ENCODE results near the gene CDC42BPA.
A peak's percentile ranks its signal among the peaks of the same experiment; 100 is the strongest.

The CDC42BPA gene

GRCh38 chr1:226983247-226983991 lies 334.9 kb downstream of the CDC42BPA start:
- DNase-seq: no peak

DNA sequence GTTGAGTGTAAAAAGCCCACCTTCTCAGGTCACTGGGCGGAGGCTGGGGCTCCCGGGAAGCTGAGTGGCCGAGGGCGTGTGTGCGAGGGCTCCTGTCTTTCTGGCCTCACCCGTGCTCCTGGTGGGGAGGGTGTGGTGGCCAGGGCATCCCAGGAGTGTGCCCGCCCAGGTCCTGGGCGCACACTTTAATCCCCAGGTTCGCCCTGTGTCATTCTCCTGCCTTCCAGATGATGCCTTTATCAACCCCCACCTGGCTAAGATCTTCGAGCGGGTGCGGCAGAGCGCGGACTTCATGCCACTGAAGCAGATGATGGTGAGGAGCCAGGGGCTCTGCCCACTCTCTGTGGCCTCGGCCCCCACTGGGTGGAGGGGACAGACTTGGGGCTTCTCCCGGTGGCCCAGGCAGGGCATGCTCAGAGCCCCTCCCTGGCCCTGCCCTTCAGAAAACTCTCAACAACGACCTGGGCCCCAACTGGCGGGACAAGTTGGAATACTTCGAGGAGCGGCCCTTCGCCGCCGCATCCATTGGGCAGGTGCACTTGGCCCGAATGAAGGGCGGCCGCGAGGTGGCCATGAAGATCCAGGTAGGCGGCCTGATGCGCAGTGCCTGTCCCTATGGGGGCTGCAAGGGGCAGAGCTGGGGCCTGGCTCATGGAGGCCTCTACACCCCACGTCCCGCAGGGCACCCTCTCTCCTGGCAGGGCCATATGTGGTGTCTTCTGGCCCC lies 335.7 kb downstream of the CDC42BPA start:
- DNase-seq: no peak

DNA sequence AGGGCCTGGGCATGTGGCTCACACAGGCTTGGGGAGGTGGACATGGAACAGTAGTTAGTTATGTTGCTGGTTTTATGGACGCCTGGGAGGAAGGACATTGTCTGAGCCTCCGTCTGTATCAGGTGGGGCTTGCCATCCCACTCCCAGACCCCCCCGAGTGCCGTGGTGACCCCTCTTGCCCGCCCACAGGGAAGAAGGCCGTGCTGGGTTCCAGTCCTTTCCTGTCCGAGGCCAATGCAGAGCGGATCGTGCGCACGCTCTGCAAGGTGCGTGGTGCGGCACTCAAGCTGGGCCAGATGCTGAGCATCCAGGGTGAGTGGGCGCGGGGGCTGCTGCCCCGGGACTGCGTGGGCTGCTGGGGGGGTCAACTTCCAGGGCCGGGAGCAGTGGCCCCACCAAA lies 336.5 kb downstream of the CDC42BPA start:
- DNase-seq: no peak

GRCh38 chr1:226981386-226981817 lies 336.9 kb downstream of the CDC42BPA start:
- DNase-seq: no peak

GRCh38 chr1:226980565-226981385 lies 337.5 kb downstream of the CDC42BPA start:
- DNase-seq: peak in 1 of 58 donors; percentile 51

DNA sequence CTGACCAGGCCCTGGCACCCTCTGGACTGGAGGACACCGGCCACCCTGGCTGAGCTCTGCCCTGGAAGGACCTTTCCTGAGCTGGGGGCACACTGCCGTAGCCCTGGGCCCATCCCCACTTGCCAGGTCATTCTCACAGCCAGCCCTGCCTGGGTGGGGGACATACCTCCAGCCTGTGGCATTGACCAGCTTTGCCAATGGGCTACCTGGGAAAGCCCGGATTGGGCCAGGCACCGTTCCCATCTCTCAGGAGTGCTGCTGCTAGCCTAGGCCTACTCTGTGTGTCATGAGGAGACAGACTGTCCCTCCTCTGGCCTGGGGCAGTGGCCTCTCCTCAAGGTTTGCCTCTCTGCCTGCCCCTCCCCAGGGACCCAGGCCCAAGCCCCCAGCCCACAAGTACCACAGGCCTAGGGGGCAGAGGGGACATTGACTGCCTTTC lies 338.2 kb downstream of the CDC42BPA start:
- no peak for DNase-seq

GRCh38 chr1:226979517-226980121 lies 338.7 kb downstream of the CDC42BPA start:
- DNase-seq: peak in 8 of 58 donors; percentile 26 to 71 (median 49)

DNA sequence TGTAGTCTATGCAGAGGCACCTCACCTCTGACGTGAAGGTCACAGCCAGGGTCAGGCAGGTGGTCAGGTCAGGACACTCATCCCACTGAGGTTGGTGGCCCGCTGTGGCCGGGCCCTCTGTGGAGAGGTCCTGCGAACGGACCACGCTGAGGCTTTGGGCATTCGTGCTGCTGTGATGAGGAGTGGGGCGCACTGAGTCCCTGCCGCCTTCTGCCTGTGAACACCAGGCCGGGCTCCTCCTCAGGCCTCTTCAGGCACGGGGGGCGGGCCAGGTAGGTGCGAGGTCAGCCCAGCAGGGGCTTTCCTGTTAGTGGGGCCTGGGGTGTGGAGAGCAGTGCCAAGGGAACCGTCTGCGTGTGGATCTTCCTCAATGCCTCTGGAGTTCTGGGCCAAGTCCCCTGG lies 339.2 kb downstream of the CDC42BPA start:
- no peak for DNase-seq

DNA sequence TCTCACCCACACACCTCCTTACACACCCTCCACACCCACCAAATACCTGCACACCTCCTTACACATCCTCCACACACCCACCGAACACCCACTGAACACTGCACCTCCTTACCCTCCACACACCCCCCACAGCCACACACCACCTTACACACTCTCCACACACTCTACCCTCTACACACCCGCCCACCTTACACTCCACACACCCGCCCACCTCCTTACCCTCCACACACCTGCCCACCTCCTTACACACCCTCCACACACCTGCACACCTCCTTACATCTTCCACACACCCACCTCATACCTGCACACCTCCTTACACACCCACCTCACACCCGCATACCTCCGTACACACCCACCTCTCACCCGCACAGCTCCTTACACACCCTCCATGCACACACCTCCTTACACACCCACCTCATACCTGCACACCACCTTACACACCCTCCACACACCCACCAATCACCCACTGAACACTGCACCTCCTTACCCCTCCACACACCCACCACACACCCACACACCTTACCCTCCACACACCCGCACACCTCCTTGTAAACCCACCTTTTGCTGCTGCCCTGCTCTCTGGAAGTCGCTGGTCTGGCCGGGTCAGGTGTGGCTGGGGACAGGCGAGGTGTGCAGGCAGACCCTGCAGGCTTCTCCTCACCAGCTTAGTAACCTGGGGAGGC lies 339.7 kb downstream of the CDC42BPA start:
- DNase-seq: no peak

DNA sequence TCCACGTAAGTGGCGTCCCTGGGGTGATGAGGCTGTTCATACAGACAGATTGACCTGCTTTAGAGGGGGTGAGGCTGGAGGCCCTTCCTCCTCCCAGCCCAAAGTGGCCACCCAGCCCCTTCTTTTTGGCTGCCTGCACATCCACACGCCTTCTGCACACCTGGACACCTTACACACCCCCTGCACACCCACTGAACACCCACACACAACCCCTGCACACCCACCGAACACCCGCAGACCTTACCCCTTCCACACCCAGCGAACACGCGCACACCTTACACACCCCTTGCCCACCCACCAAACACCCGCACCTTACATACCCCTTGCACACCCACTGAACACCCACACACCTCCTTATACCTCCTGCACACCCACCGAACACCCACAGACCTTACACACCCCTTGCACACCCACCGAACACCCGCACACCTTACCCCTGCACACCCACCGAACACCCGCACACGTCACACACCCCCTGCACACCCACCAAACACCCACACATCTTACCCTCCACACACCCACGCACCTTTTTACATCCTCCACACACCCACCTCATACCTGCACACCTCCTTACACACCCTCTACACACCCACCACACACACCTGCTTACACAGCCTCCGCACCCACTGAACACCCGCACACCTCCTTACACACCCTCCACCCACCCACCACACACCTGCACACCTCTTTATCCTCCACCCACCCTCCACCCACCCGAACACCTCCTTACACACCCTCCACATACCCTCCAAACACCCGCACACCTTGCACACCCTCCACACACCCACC lies 340.5 kb downstream of the CDC42BPA start:
- DNase-seq: no peak

- DNase-seq: no peak
Measured at GRCh38 chr1:226976978-226977642, 341.2 kb downstream of the CDC42BPA start.

DNA sequence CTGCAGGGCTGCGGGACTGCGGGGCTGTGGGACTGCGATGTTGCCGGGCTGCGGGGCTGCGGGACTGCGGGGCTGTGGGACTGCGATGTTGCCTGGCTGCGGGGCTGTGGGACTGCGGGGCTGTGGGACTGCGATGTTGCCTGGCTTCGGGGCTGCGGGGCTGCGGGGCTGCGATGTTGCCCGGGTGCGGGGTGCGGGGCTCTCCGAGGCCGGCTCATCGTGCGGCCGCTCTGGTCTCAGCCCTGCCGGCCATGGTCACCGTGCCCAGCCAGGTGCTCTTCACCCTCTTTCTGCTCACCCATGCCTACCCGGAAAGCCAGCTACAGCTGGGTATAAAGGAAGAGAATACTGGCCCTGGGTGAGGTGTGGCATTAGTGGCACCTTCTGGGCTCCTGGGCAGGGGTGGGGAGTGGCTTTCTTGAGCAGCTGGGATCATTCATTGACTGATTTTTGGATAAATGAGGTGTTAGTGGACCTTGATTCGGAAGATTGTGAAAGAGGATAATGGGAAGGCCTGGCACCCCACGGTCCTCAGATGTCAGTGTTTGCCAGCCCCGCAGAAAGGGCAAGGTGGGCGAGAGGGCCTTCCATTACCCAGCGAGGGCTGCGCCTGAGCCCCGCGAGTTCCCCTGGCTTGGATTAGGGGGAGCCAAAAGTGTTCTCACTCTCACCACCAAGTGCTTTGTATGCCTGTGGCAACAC lies 341.9 kb downstream of the CDC42BPA start:
- DNase-seq: no peak

GRCh38 chr1:226975259-226976250 lies 342.7 kb downstream of the CDC42BPA start:
- DNase-seq: peak in 41 of 58 donors; percentile 22 to 88 (median 61)

DNA sequence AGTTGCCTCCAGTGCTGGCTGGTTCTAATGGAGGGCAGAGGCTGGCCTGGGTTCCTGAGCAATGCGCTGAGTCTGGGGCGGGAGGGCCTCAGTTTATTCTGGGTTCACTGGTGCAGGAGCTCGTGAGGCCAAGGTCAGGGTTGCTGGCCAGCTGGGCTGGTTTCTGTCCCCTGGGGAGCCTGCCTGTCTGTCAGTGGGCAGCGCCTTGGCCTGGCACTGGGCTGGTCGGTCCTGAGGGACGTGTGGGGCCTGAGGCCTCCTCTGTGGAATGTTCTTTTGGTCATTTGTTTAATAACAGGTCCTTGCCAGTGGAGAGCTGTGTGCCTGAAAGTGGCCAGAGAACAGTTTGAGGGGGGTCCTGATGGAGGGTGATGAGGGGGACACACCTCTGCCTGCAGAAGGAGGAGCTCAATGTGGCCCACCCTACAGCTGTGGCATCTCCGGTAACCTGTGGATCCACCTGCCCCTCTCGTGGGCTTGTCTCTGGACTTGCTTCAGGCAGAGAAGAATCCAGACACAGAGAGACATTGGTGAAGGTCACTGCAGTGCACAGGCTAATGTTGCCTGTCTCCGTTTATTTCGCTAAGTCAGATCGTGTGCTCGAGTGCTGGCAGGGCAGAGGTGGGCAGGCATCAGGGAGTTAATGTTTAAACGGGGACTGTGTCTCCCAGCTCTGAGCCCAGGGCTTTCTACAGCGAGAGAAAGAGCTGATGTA lies 343.6 kb downstream of the CDC42BPA start:
- no peak for DNase-seq

GRCh38 chr1:226973898-226974543 lies 344.3 kb downstream of the CDC42BPA start:
- peak in 1 of 58 donors; percentile 33 for DNase-seq

DNA sequence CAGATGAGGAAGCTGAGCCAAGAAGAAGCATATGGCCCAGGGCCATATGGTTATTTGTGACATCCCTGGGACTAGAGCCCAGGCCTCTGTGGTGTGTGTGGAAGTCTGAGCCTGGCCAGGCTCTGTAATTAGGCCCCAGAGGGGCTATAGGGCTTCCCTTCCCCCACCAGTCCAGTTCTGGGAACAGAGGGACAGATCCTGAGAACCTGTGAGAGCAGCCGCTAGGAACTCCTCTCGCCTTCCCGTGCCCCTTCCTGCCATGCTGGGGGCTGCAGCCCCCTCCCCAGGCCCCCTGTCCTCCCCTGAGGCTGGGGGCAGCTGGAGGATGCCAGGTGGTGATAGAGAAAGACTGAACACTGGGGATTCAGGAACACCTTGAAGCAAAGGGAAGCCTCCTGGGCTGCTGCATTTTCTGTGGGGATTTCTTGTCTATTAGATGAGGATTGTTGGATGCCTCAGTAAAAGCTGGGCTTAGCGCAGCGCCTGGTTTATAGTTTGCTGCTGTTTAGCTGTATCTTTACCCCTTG lies 344.9 kb downstream of the CDC42BPA start:
- DNase-seq: peak in 1 of 58 donors; percentile 14
